Neural progenitor cell (in vitro differentiated cells): ENCODE data around the gene PREX1. TPM values are rescaled to one million over a fixed set of nuclear protein-coding genes. Genes with fewer than 3 reads are reported as not detected.
A peak's percentile ranks its signal among the peaks of the same experiment; 100 is the strongest.

Experiments used
- DNase-seq: peaks from one replicate; pipeline ENCODE4 v3.0.0-alpha.2; 2016; ENCODE audit warnings: low spot score
- H2AFZ ChIP-seq: fragments of 200-600 bp; sonication (generic); replicated peaks from 2 replicates; pipeline ENCODE4 v1.6.1; 2016; ENCODE audit warnings: antibody characterized with exemption
- H3F3A ChIP-seq: fragments of 200-600 bp; sonication (generic); 2 replicates; pipeline ENCODE4 v1.6.1; 2016; ENCODE audit warnings: antibody characterized with exemption, low read depth
- H3K27ac ChIP-seq: fragments of 200-600 bp; sonication (generic); 2 replicates; pipeline ENCODE4 v1.5.1; 2016; ENCODE audit warnings: mild to moderate bottlenecking
- H3K27me3 ChIP-seq: fragments of 200-600 bp; sonication (generic); 2 replicates; pipeline ENCODE4 v1.6.1; 2016; ENCODE audit warnings: mild to moderate bottlenecking, moderate library complexity
- H3K36me3 ChIP-seq: fragments of 200-600 bp; sonication (generic); 2 replicates; pipeline ENCODE4 v1.5.1; 2016
- H3K4me1 ChIP-seq: fragments of 200-600 bp; sonication (generic); 2 replicates; pipeline ENCODE4 v1.6.1; 2016; ENCODE audit warnings: mixed run types
- H3K4me2 ChIP-seq: fragments of 200-600 bp; sonication (generic); 2 replicates; pipeline ENCODE4 v1.6.1; 2016
- H3K4me3 ChIP-seq: fragments of 200-600 bp; sonication (generic); 2 replicates; pipeline ENCODE4 v1.5.1; 2016
- H3K79me2 ChIP-seq: fragments of 200-600 bp; sonication (generic); 2 replicates; pipeline ENCODE4 v1.6.1; 2016; ENCODE audit warnings: low read depth
- H3K9ac ChIP-seq: fragments of 200-600 bp; sonication (generic); 2 replicates; pipeline ENCODE4 v1.6.1; 2016
- H3K9me3 ChIP-seq: fragments of 200-600 bp; sonication (generic); 2 replicates; pipeline ENCODE4 v1.5.1; 2016; ENCODE audit warnings: low read depth
- H4K20me1 ChIP-seq: fragments of 200-600 bp; sonication (generic); 2 replicates; pipeline ENCODE4 v1.6.1; 2016; ENCODE audit warnings: low read depth
- H3K27ac Mint-ChIP-seq: 3 replicates; pipeline ENCODE4 v1.8.0; 2021; ENCODE audit warnings: mixed read lengths
- H3K27me3 Mint-ChIP-seq: 2 replicates; pipeline ENCODE4 v1.8.0; 2022; ENCODE audit warnings: low read depth, mild to moderate bottlenecking, inconsistent platforms, moderate library complexity, mixed read lengths; ENCODE audit not compliant: insufficient read depth
- H3K36me3 Mint-ChIP-seq: 3 replicates; pipeline ENCODE4 v1.8.0; 2021; ENCODE audit warnings: mixed read lengths
- H3K4me1 Mint-ChIP-seq: 3 replicates; pipeline ENCODE4 v1.8.0; 2021; ENCODE audit warnings: mixed read lengths
- H3K4me3 Mint-ChIP-seq: 3 replicates; pipeline ENCODE4 v1.8.0; 2021; ENCODE audit warnings: mild to moderate bottlenecking, moderate library complexity, mixed read lengths
- H3K9me3 Mint-ChIP-seq: 3 replicates; pipeline ENCODE4 v1.8.0; 2020; ENCODE audit warnings: mixed read lengths
- CTCF ChIP-seq: fragments of 200-600 bp; sonication (generic); IDR thresholded peaks from 2 replicates; pipeline ENCODE4 v1.5.1; 2017; ENCODE audit warnings: antibody characterized with exemption, mild to moderate bottlenecking
- EZH2 ChIP-seq: fragments of 200-600 bp; sonication (generic); IDR thresholded peaks from 2 replicates; pipeline ENCODE4 v1.6.1; 2017; ENCODE audit warnings: antibody characterized with exemption, mild to moderate bottlenecking, moderate library complexity
- EZH2phosphoT487 ChIP-seq: fragments of 200-600 bp; sonication (generic); IDR thresholded peaks from 2 replicates; pipeline ENCODE4 v1.6.1; 2017; ENCODE audit warnings: antibody characterized with exemption
- total RNA-seq: library from RNA; depleted of rRNA; stranded (reverse); fragments of >200 nt; gene quantifications from 2 replicates; pipeline ENCODE4 v1.2.3, GENCODE V29; 2015; ENCODE audit warnings: low replicate concordance

Gene PREX1
- total RNA-seq, 1 donor from 2014 or later, result 4.5 TPM

- Mint-ChIP-seq H3K36me3 (no peaks in the 10 kb centered on the region), H3K27me3 (peaks cover 13% of the 10 kb centered on the region), H3K4me1 (peaks cover 29% of the 10 kb centered on the region), H3K4me3 (no peak overlapping the region), H3K9me3 (peaks cover 6% of the 10 kb centered on the region), H3K27ac (peak overlapping the region; percentile 39)
- DNase-seq, result no peak
- Histone ChIP-seq H2AFZ (no peak overlapping the region), H3K27me3 (no peaks in the 10 kb centered on the region), H3F3A (no peaks in the 10 kb centered on the region), H3K4me2 (no peak overlapping the region), H4K20me1 (no peaks in the 10 kb centered on the region), H3K27ac (no peak overlapping the region), H3K36me3 (no peaks in the 10 kb centered on the region), H3K4me3 (no peak overlapping the region), H3K4me1 (peaks cover 24% of the 10 kb centered on the region), H3K79me2 (no peaks in the 10 kb centered on the region), H3K9ac (no peak overlapping the region), H3K9me3 (no peaks in the 10 kb centered on the region)
- TF ChIP-seq EZH2phosphoT487 (no peak), EZH2 (no peak), CTCF (no peak)
Measured at GRCh38 chr20:48607544-48607865, 220.3 kb downstream of the PREX1 start.

- TF ChIP-seq EZH2phosphoT487 (no peak), EZH2 (no peak), CTCF (no peak)
- H3K4me1 Mint-ChIP-seq, result peaks cover 29% of the 10 kb centered on the region
Measured at GRCh38 chr20:48606841-48607543, 220.8 kb downstream of the PREX1 start.

GRCh38 chr20:48606172-48606840 is 221.5 kb downstream of the PREX1 start:
- no peak overlapping the region for H3K4me2 ChIP-seq
- H4K20me1 ChIP-seq, result no peaks in the 10 kb centered on the region
- H2AFZ ChIP-seq, result no peak overlapping the region
- no peak overlapping the region for H3K9ac ChIP-seq
- Mint-ChIP-seq H3K4me3 (no peak overlapping the region), H3K27me3 (peaks cover 20% of the 10 kb centered on the region), H3K4me1 (peaks cover 29% of the 10 kb centered on the region), H3K27ac (no peak overlapping the region), H3K9me3 (peaks cover 9% of the 10 kb centered on the region), H3K36me3 (no peaks in the 10 kb centered on the region)
- no peaks in the 10 kb centered on the region for H3K79me2 ChIP-seq
- H3K4me1 ChIP-seq, result peaks cover 24% of the 10 kb centered on the region
- H3F3A ChIP-seq, result no peaks in the 10 kb centered on the region
- no peak for TF ChIP-seq CTCF
- TF ChIP-seq EZH2, result no peak
- no peak for TF ChIP-seq EZH2phosphoT487
- H3K36me3 ChIP-seq, result no peaks in the 10 kb centered on the region
- no peaks in the 10 kb centered on the region for H3K9me3 ChIP-seq
- no peak for DNase-seq
- H3K27ac ChIP-seq, result no peak overlapping the region
- H3K4me3 ChIP-seq, result no peak overlapping the region
- H3K27me3 ChIP-seq, result no peaks in the 10 kb centered on the region

More at GRCh38 chr20:48606841-48607543, 220.8 kb downstream of the PREX1 start:
- Histone ChIP-seq H2AFZ (no peak overlapping the region), H3K27ac (no peak overlapping the region), H3F3A (no peaks in the 10 kb centered on the region), H3K9me3 (no peaks in the 10 kb centered on the region), H3K27me3 (no peaks in the 10 kb centered on the region), H3K4me1 (peaks cover 24% of the 10 kb centered on the region), H3K36me3 (no peaks in the 10 kb centered on the region), H4K20me1 (no peaks in the 10 kb centered on the region), H3K4me3 (no peak overlapping the region), H3K79me2 (no peaks in the 10 kb centered on the region), H3K9ac (no peak overlapping the region), H3K4me2 (no peak overlapping the region)
- peaks cover 13% of the 10 kb centered on the region for H3K27me3 Mint-ChIP-seq
- H3K4me3 Mint-ChIP-seq, result no peak overlapping the region
- H3K27ac Mint-ChIP-seq, result no peak overlapping the region
- H3K36me3 Mint-ChIP-seq, result no peaks in the 10 kb centered on the region
- peaks cover 9% of the 10 kb centered on the region for H3K9me3 Mint-ChIP-seq
- no peak for DNase-seq
